ENCODE results near the gene CTSF. TPM values are rescaled to one million over a fixed set of nuclear protein-coding genes. Genes with fewer than 3 reads are reported as not detected.

The CTSF gene
- total RNA-seq, 3 donors from 2014 or later = 98.6 to 149 (median 116) TPM

GRCh38 chr11:66580803-66581202, 12.4 kb upstream of the CTSF start:
- no peaks in the 10 kb centered on the region for H3K36me3 ChIP-seq
- no peak for DNase-seq (ENCODE audit: low spot score in 2 of 2)
- no peaks in the 10 kb centered on the region for H3K4me1 ChIP-seq
- H3K9me3 ChIP-seq = no peaks in the 10 kb centered on the region
- H3K27ac ChIP-seq = no peak overlapping the region
- no peak overlapping the region for H3K4me3 ChIP-seq
- intact Hi-C loops (cut with DNase I; ENCODE audit: low total_unique reads) = no loop called here
- no peaks in the 10 kb centered on the region for H3K27me3 ChIP-seq
- no peak for TF ChIP-seq POLR2AphosphoS5 (IDR thresholded peaks at IDR 0.05)
- no peak for TF ChIP-seq POLR2A (IDR thresholded peaks at IDR 0.05)
- no peak for TF ChIP-seq CTCF (IDR thresholded peaks at IDR 0.05)

GRCh38 chr11:66579017-66579606, 10.7 kb upstream of the CTSF start:
- DNase-seq (ENCODE audit: low spot score in 2 of 2) = peak; percentile 54 to 77
- Histone ChIP-seq H3K27me3 (no peaks in the 10 kb centered on the region), H3K4me3 (peak overlapping the region in 1 of 3 donors; percentile 29), H3K9me3 (no peaks in the 10 kb centered on the region), H3K36me3 (no peaks in the 10 kb centered on the region), H3K4me1 (no peaks in the 10 kb centered on the region), H3K27ac (no peak overlapping the region)
- TF ChIP-seq CTCF (IDR thresholded peaks at IDR 0.05) (peak; percentile 62 to 89 (median 79)), POLR2A (IDR thresholded peaks at IDR 0.05) (no peak), POLR2AphosphoS5 (IDR thresholded peaks at IDR 0.05) (peak in 1 of 3 donors; percentile 18)
- intact Hi-C loops (cut with DNase I; ENCODE audit: low total_unique reads) = loop anchor here (10.0 kb wide), 1 partner anchor 106 kb away; no protein-coding TSS in a partner anchor

GRCh38 chr11:66570850-66571180, 2.4 kb upstream of the CTSF start:
- H3K36me3 ChIP-seq = no peaks in the 10 kb centered on the region
- no peaks in the 10 kb centered on the region for H3K27me3 ChIP-seq
- H3K9me3 ChIP-seq = no peaks in the 10 kb centered on the region
- no peak for TF ChIP-seq CTCF (IDR thresholded peaks at IDR 0.05)
- no peak for TF ChIP-seq POLR2A (IDR thresholded peaks at IDR 0.05)
- no peak for TF ChIP-seq POLR2AphosphoS5 (IDR thresholded peaks at IDR 0.05)
- H3K4me1 ChIP-seq = no peaks in the 10 kb centered on the region
- no peak overlapping the region for H3K4me3 ChIP-seq
- no peak overlapping the region for H3K27ac ChIP-seq
- intact Hi-C loops (cut with DNase I; ENCODE audit: low total_unique reads) = loop anchor here (10.0 kb wide), 1 partner anchor 114 kb away; no protein-coding TSS in a partner anchor
- DNase-seq (ENCODE audit: low spot score in 2 of 2) = no peak

- H3K4me1 ChIP-seq = no peaks in the 10 kb centered on the region
- no peaks in the 10 kb centered on the region for H3K36me3 ChIP-seq
- intact Hi-C loops (cut with DNase I; ENCODE audit: low total_unique reads) = loop anchor here (10.0 kb wide), 1 partner anchor 115 kb away; no protein-coding TSS in a partner anchor
- no peaks in the 10 kb centered on the region for H3K9me3 ChIP-seq
- H3K27ac ChIP-seq = no peak overlapping the region
- no peak overlapping the region for H3K4me3 ChIP-seq
- TF ChIP-seq CTCF (IDR thresholded peaks at IDR 0.05) (no peak), POLR2A (IDR thresholded peaks at IDR 0.05) (no peak), POLR2AphosphoS5 (IDR thresholded peaks at IDR 0.05) (no peak)
- no peaks in the 10 kb centered on the region for H3K27me3 ChIP-seq
- no peak for DNase-seq (ENCODE audit: low spot score in 2 of 2)
These were observed 1.9 kb upstream of the CTSF start for GRCh38 chr11:66570079-66570849.

GRCh38 chr11:66569076-66569475, 670 bp upstream of the CTSF start:
- no peaks in the 10 kb centered on the region for H3K36me3 ChIP-seq
- no peaks in the 10 kb centered on the region for H3K9me3 ChIP-seq
- no peak for DNase-seq (ENCODE audit: low spot score in 2 of 2)
- no peaks in the 10 kb centered on the region for H3K4me1 ChIP-seq
- TF ChIP-seq POLR2AphosphoS5 (IDR thresholded peaks at IDR 0.05) = no peak
- H3K27me3 ChIP-seq = no peaks in the 10 kb centered on the region
- H3K4me3 ChIP-seq = peak overlapping the region in 1 of 3 donors; percentile 68
- intact Hi-C loops (cut with DNase I; ENCODE audit: low total_unique reads) = no loop called here
- H3K27ac ChIP-seq = no peak overlapping the region
